ENCODE measurements around the gene PVR.
A peak's percentile ranks its signal among the peaks of the same experiment; 100 is the strongest.

PVR gene

GRCh38 chr19:44653343-44653742 is 9.6 kb downstream of the PVR start:
- no peak overlapping the region for H3K4me3 ChIP-seq (ENCODE audit: low read depth, low read length)
- no peak for TF ChIP-seq CTCF (IDR thresholded peaks at IDR 0.05; ENCODE audit: borderline replicate concordance, insufficient read depth, low read depth, low read length)

DNA sequence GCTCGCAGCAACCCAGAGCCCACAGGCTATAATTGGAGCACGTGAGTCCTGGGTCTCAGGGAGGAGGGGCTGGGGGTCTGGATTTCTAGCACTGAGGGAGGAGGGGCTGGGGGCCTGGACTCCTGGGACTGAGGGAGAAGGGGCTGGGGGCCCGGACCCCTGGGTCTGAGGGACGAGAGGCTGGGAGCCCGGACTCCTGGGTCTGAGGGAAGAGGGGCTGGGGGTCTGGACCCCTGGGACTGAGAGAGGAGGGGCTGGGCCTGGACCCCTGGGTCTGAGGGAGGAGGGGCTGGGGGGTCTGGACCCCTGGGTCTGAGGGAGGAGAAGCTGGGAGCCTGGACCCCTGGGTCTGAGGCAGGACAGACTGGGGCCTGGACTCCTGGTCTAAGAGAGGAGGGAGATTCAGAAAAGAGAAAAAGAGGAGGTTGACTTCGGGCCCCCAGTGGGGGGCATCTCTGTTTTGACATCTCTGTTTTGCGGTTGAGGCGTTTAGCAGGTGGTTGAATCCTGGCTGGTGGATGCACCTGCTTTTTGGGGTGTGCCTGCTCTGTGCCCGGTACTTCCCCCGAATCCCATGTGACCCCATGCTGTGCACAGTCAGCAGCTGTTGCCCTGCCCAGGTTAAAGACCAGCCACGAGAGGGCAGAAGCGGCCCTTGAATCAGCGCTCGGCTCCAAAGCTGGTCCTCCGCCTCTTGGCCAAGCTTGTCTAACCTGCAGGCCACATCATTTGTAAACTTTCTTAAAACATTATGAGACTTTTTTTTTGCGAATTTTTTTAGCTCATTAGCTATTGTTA is 10.5 kb downstream of the PVR start:
- H3K4me3 ChIP-seq (ENCODE audit: low read depth, low read length): no peak overlapping the region
- peak; percentile 86 for TF ChIP-seq CTCF (IDR thresholded peaks at IDR 0.05; ENCODE audit: borderline replicate concordance, insufficient read depth, low read depth, low read length)

- H3K4me3 ChIP-seq (ENCODE audit: low read depth, low read length): no peak overlapping the region
- TF ChIP-seq CTCF (IDR thresholded peaks at IDR 0.05; ENCODE audit: borderline replicate concordance, insufficient read depth, low read depth, low read length): peak; percentile 97
These were observed 13.7 kb downstream of the PVR start for GRCh38 chr19:44657211-44657921.

GRCh38 chr19:44658069-44658733 is 14.5 kb downstream of the PVR start:
- TF ChIP-seq CTCF (IDR thresholded peaks at IDR 0.05; ENCODE audit: borderline replicate concordance, insufficient read depth, low read depth, low read length): no peak
- H3K4me3 ChIP-seq (ENCODE audit: low read depth, low read length): no peak overlapping the region

- no peak for TF ChIP-seq CTCF (IDR thresholded peaks at IDR 0.05; ENCODE audit: borderline replicate concordance, insufficient read depth, low read depth, low read length)
- no peak overlapping the region for H3K4me3 ChIP-seq (ENCODE audit: low read depth, low read length)
These were observed 16.4 kb downstream of the PVR start for GRCh38 chr19:44660081-44660480.

DNA sequence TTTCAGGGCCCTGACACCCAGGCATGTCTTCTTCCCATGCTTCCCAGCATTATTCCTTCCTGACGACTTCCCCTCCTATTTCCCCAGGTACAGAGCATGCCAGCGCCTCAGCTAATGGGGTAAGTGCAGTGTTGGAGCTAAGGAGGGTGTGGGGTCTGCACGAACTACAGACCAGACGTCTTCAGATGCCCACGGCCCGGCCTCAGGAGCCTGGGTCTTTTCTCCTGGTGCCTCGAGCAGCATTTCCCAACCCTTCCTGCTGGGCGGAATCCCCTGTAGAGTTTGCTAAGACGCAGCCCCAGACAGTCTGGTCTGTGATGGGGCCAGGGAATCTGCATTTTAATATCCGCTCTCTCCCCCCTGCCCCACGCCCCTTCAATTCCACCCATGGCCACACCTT is 17.5 kb downstream of the PVR start:
- no peak overlapping the region for H3K4me3 ChIP-seq (ENCODE audit: low read depth, low read length)
- no peak for TF ChIP-seq CTCF (IDR thresholded peaks at IDR 0.05; ENCODE audit: borderline replicate concordance, insufficient read depth, low read depth, low read length)
